HepG2 (cell line): ENCODE measurements around the gene FHL1. TPM values are rescaled to one million over a fixed set of nuclear protein-coding genes. Genes with fewer than 3 reads are reported as not detected.

Experiments used
- ATAC-seq: fragments of 200-7000 bp; cut with Tn5 transposase; 3 replicates; pipeline ENCODE4 v1.9.1; 2020; ENCODE audit warnings: mild to moderate bottlenecking, moderate library complexity
- BruUV-seq: library from RNA; stranded (reverse); fragments of 400-500 nt; replicated peaks from 2 replicates; lab custom pipeline; 2021; lab: Mats Ljungman, UMichigan
- CTCF ChIA-PET: fragments of 300-600 bp; formaldehyde crosslinking; extraction: SDS; loops from one replicate; lab custom pipeline; 2021; ENCODE audit warnings: low total read pairs, inconsistent platforms, low intra/inter-chr PET ratio; lab: Yijun Ruan, JAX
- POLR2A ChIA-PET: fragments of 350-600 bp; sonication (Branson Sonifier 250); formaldehyde crosslinking; loops from one replicate; lab custom pipeline; 2020; ENCODE audit warnings: antibody characterized with exemption, inconsistent platforms; lab: Yijun Ruan, JAX
- DNase-seq: peaks from one replicate; pipeline ENCODE4 v3.0.0-alpha.2; 2015; ENCODE audit warnings: low spot score
- FAIRE-seq: peaks from 3 replicates; lab custom pipeline; 2011; peaks lifted over from hg19 to GRCh38; lab: Jason Lieb, UNC
- H2AFZ ChIP-seq: one replicate; pipeline ENCODE4 v1.6.1; 2011; ENCODE audit warnings: low read length, inconsistent platforms
- H3K27ac ChIP-seq: fragments of 300-600 bp; 3 replicates; pipeline ENCODE4 v1.8.0; 2011; ENCODE audit warnings: mixed run types, mild to moderate bottlenecking, mixed read lengths, low read length, inconsistent platforms; ENCODE audit not compliant: insufficient read depth; ENCODE audit errors: extremely low read length
- H3K27me3 ChIP-seq, 2 experiments: fragments of 200-600 bp in 1 of 2; 2 replicates in 1 of 2; 3 replicates in 1 of 2; pipeline versions ENCODE4 v1.6.0 to v1.8.0; 2011; ENCODE audit warnings: low read length in 2 of 2, mild to moderate bottlenecking in 2 of 2, moderate library complexity in 2 of 2, inconsistent platforms in 1 of 2; ENCODE audit not compliant: insufficient read depth in 2 of 2, control insufficient read depth in 1 of 2
- H3K36me3 ChIP-seq, 2 experiments: fragments of 200-600 bp in 1 of 2; replicated peaks in 1 of 2; 2 replicates in 1 of 2; 3 replicates in 1 of 2; pipeline versions ENCODE4 v1.5.1 to v1.8.0; 2011; ENCODE audit warnings: low read length in 2 of 2, inconsistent platforms in 1 of 2; ENCODE audit not compliant: insufficient read depth in 2 of 2, control insufficient read depth in 1 of 2
- H3K4me1 ChIP-seq: 2 replicates; pipeline ENCODE4 v1.5.1; 2012; ENCODE audit warnings: low read length, inconsistent platforms; ENCODE audit not compliant: insufficient read depth
- H3K4me2 ChIP-seq: 2 replicates; pipeline ENCODE4 v1.6.0; 2011; ENCODE audit warnings: low read depth, low read length, inconsistent platforms
- H3K4me3 ChIP-seq, 3 experiments: fragments of 200-600 bp in 1 of 3; sonication (generic), shearing (Covaris generic) in 1 of 3; replicated peaks in 1 of 3; 2 replicates each; pipeline ENCODE4 v1.5.1; 2011 to 2016; ENCODE audit warnings: low read length in 3 of 3, inconsistent platforms in 2 of 3, low read depth in 2 of 3, mild to moderate bottlenecking in 2 of 3, control low read depth in 1 of 3, mixed read lengths in 1 of 3; ENCODE audit not compliant: insufficient read depth in 1 of 3
- H3K79me2 ChIP-seq: one replicate; pipeline ENCODE4 v1.6.1; 2011; ENCODE audit warnings: low read length, inconsistent platforms; ENCODE audit not compliant: insufficient read depth
- H3K9ac ChIP-seq: 2 replicates; pipeline ENCODE4 v1.6.0; 2011; ENCODE audit warnings: mild to moderate bottlenecking, low read depth, low read length, inconsistent platforms; ENCODE audit not compliant: insufficient read depth
- H3K9me3 ChIP-seq: 2 replicates; pipeline ENCODE4 v1.5.1; 2012; ENCODE audit warnings: mild to moderate bottlenecking, low read length
- H4K20me1 ChIP-seq: 2 replicates; pipeline ENCODE4 v1.6.0; 2011; ENCODE audit warnings: inconsistent platforms, mild to moderate bottlenecking, low read length, moderate library complexity; ENCODE audit not compliant: insufficient read depth
- ERF ChIP-seq: IDR thresholded peaks from 2 replicates; pipeline ENCODE4 v1.6.1; 2018; ENCODE audit warnings: missing biosample characterization, missing genetic modification reagents
- HDAC6 ChIP-seq: fragments of 200-600 bp; sonication (generic); IDR thresholded peaks from 2 replicates; pipeline ENCODE4 v1.7.0; 2017; ENCODE audit warnings: mild to moderate bottlenecking, antibody characterized with exemption, low read length, low read depth
- TOE1 ChIP-seq: sonication (generic); formaldehyde crosslinking; IDR thresholded peaks from 2 replicates; pipeline ENCODE4 v1.4.0; 2020; ENCODE audit warnings: mild to moderate bottlenecking, missing genetic modification reagents
- XBP1 ChIP-seq: sonication (generic); formaldehyde crosslinking; IDR thresholded peaks from 2 replicates; pipeline ENCODE4 v1.5.0; 2020; ENCODE audit warnings: missing genetic modification reagents
- WGBS: methylation state at CpG from one replicate; pipeline ENCODE4 v1.1.6; 2017; ENCODE audit warnings: low lambda C conversion rate; 5-methylcytosine and 5-hydroxymethylcytosine counted together
- in situ Hi-C: cut with HindIII; loops from 2 replicates; pipeline ENCODE4 v1.10.0; 2017; ENCODE audit warnings: low pct_unique_long_range_greater_than_20kb; ENCODE audit not compliant: extremely low pct_ligation_motif_present
- intact Hi-C: fragments of 100-400 bp; cut with micrococcal nuclease; formaldehyde crosslinking; loops from one replicate; pipeline ENCODE4 v1.10.0; 2022; ENCODE audit not compliant: unreplicated experiment
- polyA plus RNA-seq, 8 experiments: library from polyadenylated mRNA; depleted of rRNA in 3 of 8; stranded (reverse) in 7 of 8; unstranded in 1 of 8; fragments of >200 nt; fragmentation: Illumina TruSeq in 4 of 8; extraction: Trizol in 4 of 8; gene quantifications; 2 replicates each; pipeline versions ENCODE4 v1.2.1 to v1.2.3, GENCODE V29; 2011 to 2016; ENCODE audit warnings: low read depth in 4 of 8, missing spikeins in 1 of 8, mixed read lengths in 1 of 8; ENCODE audit not compliant: insufficient read depth in 1 of 8
- total RNA-seq, 5 experiments: library from RNA; depleted of rRNA; stranded (reverse); fragments of >200 nt; fragmentation: Illumina TruSeq; extraction: Trizol; gene quantifications; 2 replicates each; pipeline ENCODE4 v1.2.3, GENCODE V29; 2016; ENCODE audit warnings: low read depth in 1 of 5
- TF ChIP-seq, protein P1 (sequence below): sonication (generic); formaldehyde crosslinking; IDR thresholded peaks from 2 replicates; pipeline ENCODE4 v1.4.0; 2020; ENCODE audit warnings: missing genetic modification reagents, borderline replicate concordance

Gene FHL1
- total and polyA plus RNA-seq, 2 of the 13 experiments (the other 11 are each of a cell fraction or from before 2014, with no cell fraction given): 0.33 TPM; not detected in 1

- TF ChIP-seq, protein P1, sequence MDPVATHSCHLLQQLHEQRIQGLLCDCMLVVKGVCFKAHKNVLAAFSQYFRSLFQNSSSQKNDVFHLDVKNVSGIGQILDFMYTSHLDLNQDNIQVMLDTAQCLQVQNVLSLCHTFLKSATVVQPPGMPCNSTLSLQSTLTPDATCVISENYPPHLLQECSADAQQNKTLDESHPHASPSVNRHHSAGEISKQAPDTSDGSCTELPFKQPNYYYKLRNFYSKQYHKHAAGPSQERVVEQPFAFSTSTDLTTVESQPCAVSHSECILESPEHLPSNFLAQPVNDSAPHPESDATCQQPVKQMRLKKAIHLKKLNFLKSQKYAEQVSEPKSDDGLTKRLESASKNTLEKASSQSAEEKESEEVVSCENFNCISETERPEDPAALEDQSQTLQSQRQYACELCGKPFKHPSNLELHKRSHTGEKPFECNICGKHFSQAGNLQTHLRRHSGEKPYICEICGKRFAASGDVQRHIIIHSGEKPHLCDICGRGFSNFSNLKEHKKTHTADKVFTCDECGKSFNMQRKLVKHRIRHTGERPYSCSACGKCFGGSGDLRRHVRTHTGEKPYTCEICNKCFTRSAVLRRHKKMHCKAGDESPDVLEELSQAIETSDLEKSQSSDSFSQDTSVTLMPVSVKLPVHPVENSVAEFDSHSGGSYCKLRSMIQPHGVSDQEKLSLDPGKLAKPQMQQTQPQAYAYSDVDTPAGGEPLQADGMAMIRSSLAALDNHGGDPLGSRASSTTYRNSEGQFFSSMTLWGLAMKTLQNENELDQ: no peak
- no peak for TF ChIP-seq XBP1 (CRISPR knock-in tag)
- TF ChIP-seq TOE1: no peak
- TF ChIP-seq ERF (CRISPR knock-in tag): no peak
Measured at GRCh38 chrX:136220951-136221350, 73.6 kb downstream of the FHL1 start (continued).

- no peaks in the 10 kb centered on the region for H3K9me3 ChIP-seq
- intact Hi-C loops (no loop called here), in situ Hi-C loops (no loop called here)
- ATAC-seq (no peak), DNase-seq (no peak), FAIRE-seq (no peak)
- H3K79me2 ChIP-seq: no peaks in the 10 kb centered on the region
- WGBS: 9% methylated on average over 3 of the region's 3 CpGs
- H3K4me3 ChIP-seq: no peak overlapping the region
- TF ChIP-seq HDAC6: no peak
- H2AFZ ChIP-seq: no peak overlapping the region
- no peaks in the 10 kb centered on the region for H3K36me3 ChIP-seq
- BruUV-seq: no TSS peak
- no peaks in the 10 kb centered on the region for H3K27me3 ChIP-seq
- ChIA-PET CTCF (no interaction called here), POLR2A (no interaction called here)
- no peak overlapping the region for H3K4me2 ChIP-seq
- H3K4me1 ChIP-seq: no peaks in the 10 kb centered on the region
- H4K20me1 ChIP-seq: no peaks in the 10 kb centered on the region
- no peak overlapping the region for H3K27ac ChIP-seq
- H3K9ac ChIP-seq: no peak overlapping the region
Measured at GRCh38 chrX:136221851-136222513, 74.6 kb downstream of the FHL1 start.
